HEK293 (cell line): Measurements from ENCODE around the gene MAML2.

Source experiments
- CTCF ChIA-PET: fragments of 350-600 bp; formaldehyde crosslinking; extraction: SDS; loops from one replicate; lab custom pipeline; 2021; ENCODE audit warnings: antibody characterized with exemption; lab: Yijun Ruan, JAX
- POLR2A ChIA-PET: fragments of 300-600 bp; formaldehyde crosslinking; extraction: SDS; loops from one replicate; lab custom pipeline; 2020; ENCODE audit warnings: antibody characterized with exemption, inconsistent platforms; lab: Yijun Ruan, JAX
- H3K27ac ChIP-seq: fragments of 200-500 bp; sonication (Bioruptor generic); 2 replicates; pipeline ENCODE4 v1.5.1; 2014; ENCODE audit warnings: low read depth, low read length, control low read depth, inconsistent platforms; ENCODE audit errors: extremely low read depth
- H3K36me3 ChIP-seq, 2 experiments: fragments of 200-500 bp in 1 of 2; sonication (Bioruptor generic) in 1 of 2; 1 replicate in 1 of 2; 2 replicates in 1 of 2; pipeline ENCODE4 v1.5.1; 2014 to 2017; ENCODE audit warnings: inconsistent platforms in 2 of 2, low read length in 2 of 2; ENCODE audit not compliant: control insufficient read depth in 2 of 2, insufficient read depth in 1 of 2
- H3K4me1 ChIP-seq: fragments of 200-500 bp; sonication (Bioruptor generic); 2 replicates; pipeline ENCODE4 v1.5.1; 2014; ENCODE audit warnings: mild to moderate bottlenecking, low read length, inconsistent platforms; ENCODE audit not compliant: control insufficient read depth, insufficient read depth
- H3K4me3 ChIP-seq: 2 replicates; pipeline ENCODE4 v1.5.1; 2011; ENCODE audit warnings: low read depth, mild to moderate bottlenecking, control low read depth, low read length, moderate library complexity
- H3K9me3 ChIP-seq: fragments of 200-500 bp; sonication (Bioruptor generic); 2 replicates; pipeline ENCODE4 v1.5.1; 2014; ENCODE audit warnings: low read depth, low read length, inconsistent platforms; ENCODE audit not compliant: control insufficient read depth, insufficient read depth
- AEBP2 ChIP-seq: fragments of 450-650 bp; formaldehyde crosslinking; IDR thresholded peaks from 2 replicates; pipeline ENCODE4 v1.5.1; 2016; ENCODE audit warnings: missing biosample characterization, missing genetic modification characterization, borderline replicate concordance
- YY2 ChIP-seq: fragments of 450-650 bp; formaldehyde crosslinking; IDR thresholded peaks from 2 replicates; pipeline ENCODE4 v1.5.1; 2016; ENCODE audit warnings: missing biosample characterization, missing genetic modification characterization
- ZBTB1 ChIP-seq: fragments of 450-650 bp; formaldehyde crosslinking; IDR thresholded peaks from 2 replicates; pipeline ENCODE4 v1.5.1; 2016; ENCODE audit warnings: missing biosample characterization, missing genetic modification characterization
- ZBTB48 ChIP-seq: fragments of 450-650 bp; formaldehyde crosslinking; IDR thresholded peaks from 2 replicates; pipeline ENCODE4 v1.5.1; 2016; ENCODE audit warnings: missing biosample characterization, missing genetic modification characterization
- ZBTB49 ChIP-seq: fragments of 450-650 bp; formaldehyde crosslinking; IDR thresholded peaks from 2 replicates; pipeline ENCODE4 v1.5.1; 2016; ENCODE audit warnings: missing biosample characterization, missing genetic modification characterization, low read depth
- ZNF221 ChIP-seq: fragments of 450-650 bp; formaldehyde crosslinking; IDR thresholded peaks from 2 replicates; pipeline ENCODE4 v1.5.1; 2017; ENCODE audit warnings: missing biosample characterization, missing genetic modification characterization, borderline replicate concordance
- ZNF266 ChIP-seq: fragments of 450-650 bp; formaldehyde crosslinking; IDR thresholded peaks from 2 replicates; pipeline ENCODE4 v1.5.1; 2016; ENCODE audit warnings: missing biosample characterization, missing genetic modification characterization, low read depth
- ZNF280C ChIP-seq: fragments of 450-650 bp; formaldehyde crosslinking; IDR thresholded peaks from 2 replicates; pipeline ENCODE4 v1.5.1; 2016; ENCODE audit warnings: missing biosample characterization, missing genetic modification characterization
- ZNF394 ChIP-seq: fragments of 450-650 bp; formaldehyde crosslinking; IDR thresholded peaks from 2 replicates; pipeline ENCODE4 v1.5.1; 2016; ENCODE audit warnings: missing biosample characterization, missing genetic modification characterization, mild to moderate bottlenecking, moderate library complexity, borderline replicate concordance
- ZNF514 ChIP-seq: fragments of 450-650 bp; formaldehyde crosslinking; IDR thresholded peaks from 2 replicates; pipeline ENCODE4 v1.5.1; 2016; ENCODE audit warnings: missing biosample characterization, missing genetic modification characterization
- ZNF544 ChIP-seq: fragments of 450-650 bp; formaldehyde crosslinking; IDR thresholded peaks from 2 replicates; pipeline ENCODE4 v1.5.0; 2017; ENCODE audit warnings: missing biosample characterization, missing genetic modification characterization
- ZNF621 ChIP-seq: fragments of 450-650 bp; formaldehyde crosslinking; IDR thresholded peaks from 2 replicates; pipeline ENCODE4 v1.5.1; 2017; ENCODE audit warnings: missing biosample characterization, missing genetic modification characterization
- ZNF626 ChIP-seq: fragments of 450-650 bp; sonication (Bioruptor Pico); formaldehyde crosslinking; IDR thresholded peaks from 2 replicates; pipeline ENCODE4 v1.5.1; 2018; ENCODE audit warnings: missing biosample characterization, missing genetic modification characterization, inconsistent platforms
- ZNF76 ChIP-seq: fragments of 450-650 bp; formaldehyde crosslinking; IDR thresholded peaks from 2 replicates; pipeline ENCODE4; 2016; ENCODE audit warnings: low read depth, missing biosample characterization, missing genetic modification characterization, borderline replicate concordance
- TF ChIP-seq, protein P1 (sequence below): fragments of 450-650 bp; formaldehyde crosslinking; IDR thresholded peaks from 2 replicates; pipeline ENCODE4 v1.5.1; 2016; ENCODE audit warnings: missing biosample characterization, missing genetic modification characterization
- TF ChIP-seq, protein P2 (sequence below): fragments of 450-650 bp; formaldehyde crosslinking; IDR thresholded peaks from 2 replicates; pipeline ENCODE4 v1.5.1; 2016; ENCODE audit warnings: missing biosample characterization, missing genetic modification characterization
- TF ChIP-seq, protein P3 (sequence below): sonication (generic); formaldehyde crosslinking; IDR thresholded peaks from 2 replicates; pipeline ENCODE4 v1.8.1; 2022; ENCODE audit warnings: mild to moderate bottlenecking, moderate library complexity, missing genetic modification reagents
- TF ChIP-seq, protein P4 (sequence below): fragments of 450-650 bp; IDR thresholded peaks from 2 replicates; pipeline ENCODE4 v1.5.1; 2018; ENCODE audit warnings: missing biosample characterization, mild to moderate bottlenecking, missing genetic modification characterization
- TF ChIP-seq, protein P5 (sequence below): fragments of 450-650 bp; formaldehyde crosslinking; IDR thresholded peaks from 2 replicates; pipeline ENCODE4 v1.5.1; 2017; ENCODE audit warnings: missing biosample characterization, missing genetic modification characterization

MAML2 gene

DNA sequence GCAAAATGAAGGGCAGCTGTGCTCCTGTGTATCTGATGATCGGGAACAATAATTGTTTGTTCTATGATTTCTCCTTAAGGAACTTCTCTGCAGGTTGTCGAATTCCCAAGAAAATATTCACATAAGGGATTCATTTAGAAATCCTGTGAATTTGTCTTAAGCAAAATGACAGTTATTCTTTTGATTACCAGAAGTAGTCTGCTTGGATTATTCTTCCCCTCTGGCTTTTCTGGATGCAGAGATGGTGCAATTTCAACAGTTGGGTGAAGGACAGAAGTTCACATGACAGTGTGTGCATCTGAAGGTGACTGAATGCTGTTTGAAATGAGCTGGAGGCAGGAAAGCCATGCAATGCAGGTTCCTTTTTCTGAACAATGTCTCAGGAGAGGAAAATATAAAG is 281.9 kb downstream of the MAML2 start:
- POLR2A ChIA-PET: no interaction called here

DNA sequence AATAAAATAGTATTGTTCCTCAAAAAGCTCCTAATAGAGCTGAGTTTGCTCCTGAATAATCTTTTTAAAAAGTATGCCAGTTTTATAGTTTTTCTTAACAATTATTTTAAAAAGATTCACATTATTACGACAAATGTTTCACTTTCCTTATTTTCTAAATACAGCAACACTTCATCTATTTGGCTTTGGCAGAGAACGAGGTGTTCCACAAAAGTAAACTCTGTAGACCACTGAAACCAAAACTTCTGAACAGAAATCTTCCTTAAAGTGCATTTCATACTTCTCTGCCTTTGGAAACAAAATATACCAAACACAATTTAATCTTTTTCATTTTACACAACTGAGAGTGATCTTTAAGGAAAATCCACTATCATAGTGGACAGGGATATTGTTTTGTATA is 285.5 kb downstream of the MAML2 start:
- POLR2A ChIA-PET: no interaction called here
- H3K4me3 ChIP-seq: no peak overlapping the region
- CTCF ChIA-PET: interaction anchor here (0.7 to 4.6 kb wide), 2 partner anchors 286 to 850 kb away, joined by 3 to 46 read pairs; partner anchors contain the start of gene MAML2
- no peaks in the 10 kb centered on the region for H3K36me3 ChIP-seq
- H3K27ac ChIP-seq: no peak overlapping the region
- no peaks in the 10 kb centered on the region for H3K4me1 ChIP-seq
- H3K9me3 ChIP-seq: no peaks in the 10 kb centered on the region
- TF ChIP-seq ZNF621 (tag by site-specific recombination): no peak
- no peak for TF ChIP-seq ZBTB49 (tag by site-specific recombination)
- TF ChIP-seq, protein P1, sequence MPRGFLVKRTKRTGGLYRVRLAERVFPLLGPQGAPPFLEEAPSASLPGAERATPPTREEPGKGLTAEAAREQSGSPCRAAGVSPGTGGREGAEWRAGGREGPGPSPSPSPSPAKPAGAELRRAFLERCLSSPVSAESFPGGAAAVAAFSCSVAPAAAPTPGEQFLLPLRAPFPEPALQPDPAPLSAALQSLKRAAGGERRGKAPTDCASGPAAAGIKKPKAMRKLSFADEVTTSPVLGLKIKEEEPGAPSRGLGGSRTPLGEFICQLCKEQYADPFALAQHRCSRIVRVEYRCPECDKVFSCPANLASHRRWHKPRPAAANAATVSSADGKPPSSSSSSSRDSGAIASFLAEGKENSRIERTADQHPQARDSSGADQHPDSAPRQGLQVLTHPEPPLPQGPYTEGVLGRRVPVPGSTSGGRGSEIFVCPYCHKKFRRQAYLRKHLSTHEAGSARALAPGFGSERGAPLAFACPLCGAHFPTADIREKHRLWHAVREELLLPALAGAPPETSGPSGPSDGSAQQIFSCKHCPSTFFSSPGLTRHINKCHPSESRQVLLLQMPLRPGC: no peak
- TF ChIP-seq ZNF221: no peak
- TF ChIP-seq ZNF280C (tag by site-specific recombination): no peak
- TF ChIP-seq ZBTB1 (tag by site-specific recombination): no peak

More for the DNA sequence above, 281.9 kb downstream of the MAML2 start:
- Histone ChIP-seq H3K4me1 (no peaks in the 10 kb centered on the region), H3K27ac (no peak overlapping the region), H3K9me3 (no peaks in the 10 kb centered on the region), H3K4me3 (no peak overlapping the region), H3K36me3 (no peaks in the 10 kb centered on the region)
- TF ChIP-seq YY2 (no peak), ZBTB48 (tag by site-specific recombination) (no peak), ZNF221 (no peak), ZNF76 (tag by site-specific recombination) (no peak), AEBP2 (no peak), ZNF266 (tag by site-specific recombination) (no peak), ZNF626 (tag by site-specific recombination) (no peak), ZNF544 (tag by site-specific recombination) (no peak), ZNF394 (tag by site-specific recombination) (no peak), ZNF514 (tag by site-specific recombination) (no peak)
- TF ChIP-seq, protein P2, sequence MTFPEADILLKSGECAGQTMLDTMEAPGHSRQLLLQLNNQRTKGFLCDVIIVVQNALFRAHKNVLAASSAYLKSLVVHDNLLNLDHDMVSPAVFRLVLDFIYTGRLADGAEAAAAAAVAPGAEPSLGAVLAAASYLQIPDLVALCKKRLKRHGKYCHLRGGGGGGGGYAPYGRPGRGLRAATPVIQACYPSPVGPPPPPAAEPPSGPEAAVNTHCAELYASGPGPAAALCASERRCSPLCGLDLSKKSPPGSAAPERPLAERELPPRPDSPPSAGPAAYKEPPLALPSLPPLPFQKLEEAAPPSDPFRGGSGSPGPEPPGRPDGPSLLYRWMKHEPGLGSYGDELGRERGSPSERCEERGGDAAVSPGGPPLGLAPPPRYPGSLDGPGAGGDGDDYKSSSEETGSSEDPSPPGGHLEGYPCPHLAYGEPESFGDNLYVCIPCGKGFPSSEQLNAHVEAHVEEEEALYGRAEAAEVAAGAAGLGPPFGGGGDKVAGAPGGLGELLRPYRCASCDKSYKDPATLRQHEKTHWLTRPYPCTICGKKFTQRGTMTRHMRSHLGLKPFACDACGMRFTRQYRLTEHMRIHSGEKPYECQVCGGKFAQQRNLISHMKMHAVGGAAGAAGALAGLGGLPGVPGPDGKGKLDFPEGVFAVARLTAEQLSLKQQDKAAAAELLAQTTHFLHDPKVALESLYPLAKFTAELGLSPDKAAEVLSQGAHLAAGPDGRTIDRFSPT (tag by site-specific recombination): no peak
- TF ChIP-seq, protein P3, sequence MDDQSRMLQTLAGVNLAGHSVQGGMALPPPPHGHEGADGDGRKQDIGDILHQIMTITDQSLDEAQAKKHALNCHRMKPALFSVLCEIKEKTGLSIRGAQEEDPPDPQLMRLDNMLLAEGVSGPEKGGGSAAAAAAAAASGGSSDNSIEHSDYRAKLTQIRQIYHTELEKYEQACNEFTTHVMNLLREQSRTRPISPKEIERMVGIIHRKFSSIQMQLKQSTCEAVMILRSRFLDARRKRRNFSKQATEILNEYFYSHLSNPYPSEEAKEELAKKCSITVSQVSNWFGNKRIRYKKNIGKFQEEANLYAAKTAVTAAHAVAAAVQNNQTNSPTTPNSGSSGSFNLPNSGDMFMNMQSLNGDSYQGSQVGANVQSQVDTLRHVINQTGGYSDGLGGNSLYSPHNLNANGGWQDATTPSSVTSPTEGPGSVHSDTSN: no peak
- TF ChIP-seq, protein P4, sequence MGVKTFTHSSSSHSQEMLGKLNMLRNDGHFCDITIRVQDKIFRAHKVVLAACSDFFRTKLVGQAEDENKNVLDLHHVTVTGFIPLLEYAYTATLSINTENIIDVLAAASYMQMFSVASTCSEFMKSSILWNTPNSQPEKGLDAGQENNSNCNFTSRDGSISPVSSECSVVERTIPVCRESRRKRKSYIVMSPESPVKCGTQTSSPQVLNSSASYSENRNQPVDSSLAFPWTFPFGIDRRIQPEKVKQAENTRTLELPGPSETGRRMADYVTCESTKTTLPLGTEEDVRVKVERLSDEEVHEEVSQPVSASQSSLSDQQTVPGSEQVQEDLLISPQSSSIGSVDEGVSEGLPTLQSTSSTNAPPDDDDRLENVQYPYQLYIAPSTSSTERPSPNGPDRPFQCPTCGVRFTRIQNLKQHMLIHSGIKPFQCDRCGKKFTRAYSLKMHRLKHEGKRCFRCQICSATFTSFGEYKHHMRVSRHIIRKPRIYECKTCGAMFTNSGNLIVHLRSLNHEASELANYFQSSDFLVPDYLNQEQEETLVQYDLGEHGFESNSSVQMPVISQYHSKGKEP: no peak
- TF ChIP-seq, protein P5, sequence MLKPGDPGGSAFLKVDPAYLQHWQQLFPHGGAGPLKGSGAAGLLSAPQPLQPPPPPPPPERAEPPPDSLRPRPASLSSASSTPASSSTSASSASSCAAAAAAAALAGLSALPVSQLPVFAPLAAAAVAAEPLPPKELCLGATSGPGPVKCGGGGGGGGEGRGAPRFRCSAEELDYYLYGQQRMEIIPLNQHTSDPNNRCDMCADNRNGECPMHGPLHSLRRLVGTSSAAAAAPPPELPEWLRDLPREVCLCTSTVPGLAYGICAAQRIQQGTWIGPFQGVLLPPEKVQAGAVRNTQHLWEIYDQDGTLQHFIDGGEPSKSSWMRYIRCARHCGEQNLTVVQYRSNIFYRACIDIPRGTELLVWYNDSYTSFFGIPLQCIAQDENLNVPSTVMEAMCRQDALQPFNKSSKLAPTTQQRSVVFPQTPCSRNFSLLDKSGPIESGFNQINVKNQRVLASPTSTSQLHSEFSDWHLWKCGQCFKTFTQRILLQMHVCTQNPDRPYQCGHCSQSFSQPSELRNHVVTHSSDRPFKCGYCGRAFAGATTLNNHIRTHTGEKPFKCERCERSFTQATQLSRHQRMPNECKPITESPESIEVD: no peak
- CTCF ChIA-PET: interaction anchor here (0.5 to 0.7 kb wide), 2 partner anchors 79 to 284 kb away, joined by 3 to 4 read pairs; no protein-coding TSS in a partner anchor
